MM.1S (cell line): Measurements from ENCODE around the gene MS4A15.

Experiments
- CTCF ChIP-seq: fragments of 300-600 bp; sonication (generic); IDR thresholded peaks from 2 replicates; pipeline ENCODE4 v1.5.1; 2016; ENCODE audit warnings: antibody characterized with exemption, low read length, mixed read lengths
- EZH2 ChIP-seq: fragments of 300-600 bp; sonication (generic); optimal IDR thresholded peaks from 2 replicates; pipeline ENCODE3; 2017; ENCODE audit warnings: low read depth, mild to moderate bottlenecking, antibody characterized with exemption, low read length, mixed read lengths
- EZH2phosphoT487 ChIP-seq: fragments of 300-600 bp; sonication (generic); IDR thresholded peaks from 2 replicates; pipeline ENCODE4 v1.6.1; 2018; ENCODE audit warnings: antibody characterized with exemption, low read length

DNA sequence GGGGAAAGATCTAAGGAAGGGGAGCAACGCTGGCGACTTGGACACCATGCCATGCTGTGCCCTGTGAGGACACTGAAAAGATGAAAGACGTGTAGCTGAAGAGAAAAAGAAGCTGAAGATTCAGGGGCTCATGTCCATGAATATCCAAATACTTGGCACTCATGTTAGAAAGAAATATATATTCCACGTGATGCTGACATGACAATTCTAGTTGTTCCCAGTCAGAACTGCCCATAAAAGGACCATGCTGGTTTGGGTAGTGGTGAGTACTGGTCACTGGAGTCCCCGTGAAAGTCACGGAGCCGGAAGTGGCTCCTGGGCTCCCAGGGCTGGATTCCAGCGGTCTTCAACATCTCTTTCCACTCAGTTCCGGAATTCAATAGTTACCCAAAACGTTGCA, 9.9 kb downstream of the MS4A15 start:
- TF ChIP-seq CTCF = no peak
- no peak for TF ChIP-seq EZH2
- no peak for TF ChIP-seq EZH2phosphoT487
